ENCODE measurements around the gene MARCHF9.

GRCh38 chr12:57807285-57807684, 52.4 kb downstream of the MARCHF9 start:
- TF ChIP-seq CTCF (IDR thresholded peaks at IDR 0.05): no peak
- TF ChIP-seq EP300 (IDR thresholded peaks at IDR 0.05): no peak
- TF ChIP-seq POLR2AphosphoS5 (IDR thresholded peaks at IDR 0.05): no peak
